AG09319 (cell line): ENCODE results near the gene NPEPL1.
A peak's percentile ranks its signal among the peaks of the same experiment; 100 is the strongest.

Experiments used
- DNase-seq: peaks from one replicate; pipeline ENCODE4 v3.0.0-alpha.2; 2010; ENCODE audit warnings: low read depth; ENCODE audit errors: extremely low read depth
- CTCF ChIP-seq: IDR thresholded peaks from 2 replicates; pipeline ENCODE4 v1.5.1; 2011; ENCODE audit warnings: low read depth, mild to moderate bottlenecking, inconsistent platforms, low read length, moderate library complexity

Gene NPEPL1

GRCh38 chr20:58649288-58650180, 43.1 kb upstream of the NPEPL1 start:
- no peak for TF ChIP-seq CTCF
- DNase-seq = no peak

DNA sequence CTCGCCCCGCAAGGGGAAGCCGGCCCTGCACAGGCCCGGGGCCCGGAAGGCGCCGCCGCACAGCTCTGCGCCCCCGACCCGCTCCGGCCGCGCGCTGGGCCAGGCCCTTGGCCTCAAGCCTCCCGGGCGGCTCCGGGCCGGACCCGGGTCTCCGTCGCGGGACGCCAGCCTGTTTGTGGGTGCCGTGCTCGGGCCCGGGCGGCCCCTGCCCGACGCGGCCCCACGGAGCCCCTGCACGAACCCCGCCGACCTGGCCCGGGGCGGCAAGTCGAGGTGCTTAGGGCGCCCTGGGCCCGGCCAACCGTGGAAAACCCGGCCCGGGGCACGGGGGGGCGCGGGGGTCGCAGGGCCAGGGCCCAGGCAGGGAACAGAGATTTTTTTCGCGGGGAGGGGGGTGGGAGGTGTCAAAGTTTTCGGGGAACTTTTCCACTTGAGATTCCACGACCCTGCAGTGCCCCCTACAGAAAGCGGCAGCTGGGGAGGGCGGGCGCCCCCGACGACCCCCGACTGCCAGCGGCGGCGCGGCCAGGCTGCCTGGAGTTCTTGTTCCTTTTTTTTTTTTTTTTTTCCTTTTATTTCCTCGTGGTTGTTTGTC, 42.3 kb upstream of the NPEPL1 start:
- TF ChIP-seq CTCF = no peak
- DNase-seq = no peak

DNA sequence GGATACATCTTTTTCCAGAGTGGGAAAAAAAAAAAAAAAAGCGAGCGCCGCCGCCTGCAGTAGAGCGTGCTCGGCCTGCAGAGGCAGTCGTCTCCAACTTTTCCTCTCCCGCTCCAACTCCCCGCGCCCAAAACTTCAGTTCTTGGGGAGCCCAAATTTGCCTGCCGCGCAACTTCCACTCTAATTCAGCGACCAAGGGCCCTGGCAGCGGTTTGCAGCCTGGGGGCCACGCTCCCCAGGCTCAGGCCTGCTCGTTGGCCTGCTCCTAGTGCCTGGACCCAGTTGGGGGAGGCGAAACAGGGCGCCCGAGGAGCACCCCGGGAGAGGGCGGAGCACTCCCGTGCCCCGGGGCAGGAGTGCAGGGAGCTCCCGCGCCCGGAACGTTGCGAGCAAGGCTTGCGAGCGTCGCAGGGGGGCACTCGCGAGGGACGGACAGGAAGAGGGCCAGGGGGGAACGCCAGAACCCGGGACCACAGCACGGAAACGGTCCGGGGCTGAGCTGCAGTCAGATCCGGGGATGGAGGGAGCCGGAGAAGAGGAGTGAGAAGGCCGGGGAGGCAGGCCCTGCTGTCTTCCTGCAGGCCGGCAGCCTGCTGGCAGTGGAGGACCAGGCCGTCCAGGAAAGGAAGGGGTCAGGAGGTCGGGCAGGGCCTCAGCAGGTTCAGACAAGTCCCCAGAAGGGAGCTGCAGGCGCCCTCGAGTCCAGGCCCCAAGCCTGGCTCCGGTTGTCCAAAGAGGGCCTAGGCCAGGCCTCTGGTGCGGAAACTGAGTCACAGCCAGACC, 41.6 kb upstream of the NPEPL1 start, which contains the start of gene STX16:
TSS of gene STX16 (plus strand) at position 508 of the 783 bp plus-strand sequence. CDS start 724 bp downstream, outside the sequence.
- peak; percentile 56 for TF ChIP-seq CTCF
- peak; percentile 87 for DNase-seq

DNA sequence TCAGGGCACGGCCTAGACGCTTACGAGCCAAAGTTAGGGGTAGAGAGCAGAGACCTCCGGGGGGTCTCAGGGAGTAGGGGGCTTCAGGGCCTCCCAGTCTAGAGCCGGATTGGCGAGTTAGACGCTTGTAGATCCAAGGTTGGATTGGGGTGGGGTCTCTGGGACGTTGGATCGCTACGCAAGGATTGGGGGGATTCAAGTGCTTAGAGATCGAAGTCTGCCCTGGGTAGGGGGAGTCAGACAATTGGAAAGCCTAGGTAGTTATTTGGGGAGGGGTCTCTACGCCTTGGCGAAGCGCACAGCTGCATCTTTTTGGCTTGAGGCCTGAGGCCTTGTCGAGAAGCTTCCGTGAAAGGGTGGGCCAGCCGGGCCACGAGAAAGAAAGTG, 41.0 kb upstream of the NPEPL1 start:
- DNase-seq = no peak
- no peak for TF ChIP-seq CTCF

GRCh38 chr20:58651946-58652605, 40.5 kb upstream of the NPEPL1 start:
- no peak; the same call in 1 of the 2 replicates for TF ChIP-seq CTCF
- peak; percentile 32 for DNase-seq

- no peak for TF ChIP-seq CTCF
- no peak for DNase-seq
These were observed 39.9 kb upstream of the NPEPL1 start for GRCh38 chr20:58652606-58653294.
